T-helper 1 cell (primary cell): ENCODE results near the gene WFDC10A.
"Not testable (repeated sequence)": the region's sequence is repeated elsewhere in the genome, so short reads cannot be mapped to it uniquely, and the experiment has no call there.

ENCODE experiments used
- DNase-seq, 5 donors: peaks; one replicate each; pipeline ENCODE4 v3.0.0-alpha.2; 2012 to 2020

The WFDC10A gene

GRCh38 chr20:45649312-45649863 is 19.8 kb downstream of the WFDC10A start:
- no peak for DNase-seq

GRCh38 chr20:45651726-45652125 is 22.2 kb downstream of the WFDC10A start:
- not testable (repeated sequence) for DNase-seq

DNA sequence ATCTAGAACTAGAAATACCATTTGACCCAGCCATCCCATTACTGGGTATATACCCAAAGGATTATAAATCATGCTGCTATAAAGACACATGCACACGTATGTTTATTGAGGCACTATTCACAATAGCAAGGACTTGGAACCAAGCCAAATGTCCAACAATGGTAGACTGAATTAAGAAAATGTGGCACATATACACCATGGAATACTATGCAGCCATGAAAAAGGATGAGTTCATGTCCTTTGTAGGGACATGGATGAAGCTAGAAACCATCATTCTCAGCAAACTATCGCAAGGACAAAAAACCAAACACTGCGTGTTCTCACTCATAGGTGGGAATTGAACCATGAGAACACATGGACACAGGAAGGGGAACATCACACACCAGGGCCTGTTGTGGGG is 27.5 kb downstream of the WFDC10A start:
- not testable (repeated sequence) for DNase-seq

DNA sequence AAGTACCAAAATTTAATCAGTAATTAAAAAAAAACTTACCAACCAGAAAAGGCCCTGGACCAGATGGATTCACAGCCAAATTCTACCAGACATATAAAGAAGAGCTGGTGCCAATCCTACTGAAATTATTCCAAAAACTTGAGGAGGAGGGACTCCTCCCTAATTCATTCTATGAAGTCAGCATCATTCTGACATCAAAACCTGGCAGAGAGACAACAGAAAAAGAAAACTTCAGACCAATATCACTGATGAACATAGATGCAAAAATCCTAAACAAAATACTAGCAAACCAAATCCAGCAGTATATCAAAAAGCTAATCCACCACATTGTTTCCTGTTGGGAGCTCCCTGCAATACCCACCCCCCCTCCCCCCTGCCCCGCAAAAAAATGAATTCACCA is 40.6 kb downstream of the WFDC10A start, which contains the start of gene WFDC11:
Gene WFDC11 (minus strand): TSS at position 101 of the 400 bp plus-strand sequence. CDS start 19,639 bp downstream, outside the sequence.
- no peak for DNase-seq

- no peak for DNase-seq
Observed at GRCh38 chr20:45672765-45673164, 43.2 kb downstream of the WFDC10A start.

- no peak for DNase-seq
Observed at GRCh38 chr20:45679650-45680049, 50.1 kb downstream of the WFDC10A start.
